Right lung (tissue), 5 donors: Measurements from ENCODE around the gene HOMER3. TPM values are rescaled to one million over a fixed set of nuclear protein-coding genes. Genes with fewer than 3 reads are reported as not detected.
"Not testable (repeated sequence)": the region's sequence is repeated elsewhere in the genome, so short reads cannot be mapped to it uniquely, and the experiment has no call there.

Experiments used
- DNase-seq, 2 donors: peaks; one replicate each; pipeline ENCODE4 v3.0.0-alpha.2; 2013
- polyA plus RNA-seq, 5 donors: library from polyadenylated mRNA; unstranded; fragments of 120-200 nt; gene quantifications; one replicate each; pipeline versions ENCODE4 v1.2.1 to v1.2.3, GENCODE V29; 2013; ENCODE audit warnings: inconsistent platforms in 1 of 5, low replicate concordance in 1 of 5; ENCODE audit not compliant: insufficient read length in 5 of 5, insufficient read depth in 1 of 5

The HOMER3 gene
- polyA plus RNA-seq, 5 donors = 45.0 to 77.3 (median 53.8) TPM

GRCh38 chr19:18960370-18960769, 19.4 kb upstream of the HOMER3 start:
- no peak for DNase-seq

- DNase-seq = no peak
These were observed 14.0 kb upstream of the HOMER3 start for GRCh38 chr19:18955042-18955441.

- DNase-seq = no peak
These were observed 13.1 kb upstream of the HOMER3 start for GRCh38 chr19:18954094-18954493.

GRCh38 chr19:18952364-18953003, 11.5 kb upstream of the HOMER3 start:
- not testable (repeated sequence) for DNase-seq

- DNase-seq = no peak
These were observed 10.8 kb upstream of the HOMER3 start for GRCh38 chr19:18951721-18952281.

- DNase-seq = no peak
These were observed 8.8 kb upstream of the HOMER3 start for GRCh38 chr19:18949858-18950257.

GRCh38 chr19:18948976-18949356, 7.9 kb upstream of the HOMER3 start:
- no peak for DNase-seq

GRCh38 chr19:18948075-18948975, 7.3 kb upstream of the HOMER3 start:
- no peak for DNase-seq

GRCh38 chr19:18946918-18947317, 5.9 kb upstream of the HOMER3 start:
- no peak for DNase-seq

- no peak for DNase-seq
These were observed 5.3 kb upstream of the HOMER3 start for GRCh38 chr19:18946335-18946734.

GRCh38 chr19:18945297-18945696, 4.3 kb upstream of the HOMER3 start:
- DNase-seq = no peak

- DNase-seq = no peak
These were observed 2.4 kb upstream of the HOMER3 start for GRCh38 chr19:18943465-18943864.

- no peak for DNase-seq
These were observed 1.7 kb upstream of the HOMER3 start for GRCh38 chr19:18942692-18943091.

GRCh38 chr19:18941628-18942354, 774 bp upstream of the HOMER3 start:
- no peak for DNase-seq

GRCh38 chr19:18939922-18940768, 872 bp downstream of the HOMER3 start:
- DNase-seq = peak in 1 of 2 donors; percentile 59

- no peak for DNase-seq
These were observed 1.9 kb downstream of the HOMER3 start for GRCh38 chr19:18939163-18939562.

GRCh38 chr19:18933297-18933696, 7.7 kb downstream of the HOMER3 start:
- DNase-seq = no peak

- no peak for DNase-seq
These were observed 8.7 kb downstream of the HOMER3 start for GRCh38 chr19:18932216-18932841.

- DNase-seq = no peak
These were observed 9.5 kb downstream of the HOMER3 start for GRCh38 chr19:18931316-18932162.

- no peak for DNase-seq
These were observed 11.7 kb downstream of the HOMER3 start for GRCh38 chr19:18929311-18929710.
